ENCODE results near the gene S100A3. TPM values are rescaled to one million over a fixed set of nuclear protein-coding genes. Genes with fewer than 3 reads are reported as not detected.
A peak's percentile ranks its signal among the peaks of the same experiment; 100 is the strongest.
"Not testable (repeated sequence)": the region's sequence is repeated elsewhere in the genome, so short reads cannot be mapped to it uniquely, and the experiment has no call there.

S100A3 gene
- total RNA-seq, 4 donors from 2014 or later, result 1.1 to 2.7 TPM; not detected in 2

DNA sequence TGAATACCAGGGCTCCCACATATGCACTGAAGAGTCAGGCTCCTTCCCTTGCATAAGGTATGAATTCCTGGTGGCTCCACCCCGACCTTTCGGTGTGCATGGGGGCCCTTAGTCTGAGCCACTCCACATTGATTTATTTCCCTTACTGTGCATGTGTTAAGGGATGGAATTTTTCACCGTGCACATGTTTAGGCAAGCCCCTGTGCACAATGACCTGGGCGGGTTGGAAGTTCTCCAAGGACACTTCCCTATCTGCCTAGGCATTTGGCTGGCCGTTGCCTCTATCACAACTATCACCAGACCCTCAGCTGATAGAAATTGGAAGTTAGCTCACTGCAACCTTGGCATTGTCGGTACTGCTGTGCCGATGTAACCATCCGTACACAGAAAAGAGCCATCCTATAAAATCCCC is 22.9 kb downstream of the S100A3 start:
- H3K9me3 ChIP-seq, result no peaks in the 10 kb centered on the region
- H3K27me3 ChIP-seq, result no peaks in the 10 kb centered on the region
- peaks cover 0 to 27% (median 0%) of the 10 kb centered on the region in 4 donors for H3K4me1 ChIP-seq
- H3K4me3 ChIP-seq, result no peak overlapping the region
- no peak for TF ChIP-seq POLR2A (IDR thresholded peaks at IDR 0.05)
- TF ChIP-seq EP300 (IDR thresholded peaks at IDR 0.05), result no peak
- TF ChIP-seq, protein P1, sequence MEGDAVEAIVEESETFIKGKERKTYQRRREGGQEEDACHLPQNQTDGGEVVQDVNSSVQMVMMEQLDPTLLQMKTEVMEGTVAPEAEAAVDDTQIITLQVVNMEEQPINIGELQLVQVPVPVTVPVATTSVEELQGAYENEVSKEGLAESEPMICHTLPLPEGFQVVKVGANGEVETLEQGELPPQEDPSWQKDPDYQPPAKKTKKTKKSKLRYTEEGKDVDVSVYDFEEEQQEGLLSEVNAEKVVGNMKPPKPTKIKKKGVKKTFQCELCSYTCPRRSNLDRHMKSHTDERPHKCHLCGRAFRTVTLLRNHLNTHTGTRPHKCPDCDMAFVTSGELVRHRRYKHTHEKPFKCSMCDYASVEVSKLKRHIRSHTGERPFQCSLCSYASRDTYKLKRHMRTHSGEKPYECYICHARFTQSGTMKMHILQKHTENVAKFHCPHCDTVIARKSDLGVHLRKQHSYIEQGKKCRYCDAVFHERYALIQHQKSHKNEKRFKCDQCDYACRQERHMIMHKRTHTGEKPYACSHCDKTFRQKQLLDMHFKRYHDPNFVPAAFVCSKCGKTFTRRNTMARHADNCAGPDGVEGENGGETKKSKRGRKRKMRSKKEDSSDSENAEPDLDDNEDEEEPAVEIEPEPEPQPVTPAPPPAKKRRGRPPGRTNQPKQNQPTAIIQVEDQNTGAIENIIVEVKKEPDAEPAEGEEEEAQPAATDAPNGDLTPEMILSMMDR (IDR thresholded peaks at IDR 0.05), result no peak
- DNase-seq (ENCODE audit: low spot score in 2 of 2), result no peak
- peaks cover 0 to 11% (median 0%) of the 10 kb centered on the region in 3 donors for H3K36me3 ChIP-seq
- WGBS, 2 donors, result 55 to 59% methylated on average over 8 of the region's 8 CpGs
- no peak overlapping the region for H3K27ac ChIP-seq

DNA sequence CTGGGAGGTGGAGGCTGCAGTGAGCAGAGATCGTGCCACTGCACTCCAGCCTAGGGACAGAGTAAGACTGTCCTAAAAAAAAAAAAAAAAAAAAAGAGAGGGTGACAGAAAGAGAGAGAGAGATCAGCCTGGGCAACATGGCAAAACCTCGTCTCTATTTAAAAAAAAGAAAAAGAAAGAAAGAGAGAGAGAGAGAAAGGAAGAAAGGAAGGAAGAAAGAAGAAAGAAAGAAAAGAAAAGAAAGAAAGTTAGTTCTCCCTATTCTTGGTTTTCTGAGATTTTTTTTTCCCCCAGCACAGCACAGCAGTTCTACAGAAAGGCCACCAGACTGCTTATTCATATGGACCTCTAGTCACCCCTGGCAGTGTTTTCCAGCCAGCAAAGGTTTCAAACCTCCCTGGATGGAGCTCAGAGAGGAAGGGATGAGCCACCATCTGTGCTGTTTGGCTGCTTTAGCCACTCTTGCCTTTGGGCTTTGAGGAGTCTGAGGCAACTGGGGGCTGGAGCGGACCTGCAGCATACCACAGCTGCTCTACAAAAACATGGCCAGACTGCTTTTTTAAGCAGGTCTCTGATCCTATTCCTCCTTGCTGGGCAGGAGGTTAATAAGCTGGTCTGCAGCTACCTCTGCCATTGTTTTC is 23.9 kb downstream of the S100A3 start:
- 43 to 55% methylated on average over 3 of the region's 3 CpGs for WGBS, 2 donors
- Histone ChIP-seq H3K4me3 (no peak overlapping the region), H3K27ac (peak overlapping the region in 1 of 4 donors; percentile 56), H3K27me3 (no peaks in the 10 kb centered on the region), H3K4me1 (peaks cover 0 to 18% (median 0%) of the 10 kb centered on the region in 4 donors), H3K9me3 (no peaks in the 10 kb centered on the region), H3K36me3 (peaks cover 0 to 11% (median 0%) of the 10 kb centered on the region in 3 donors)
- DNase-seq (ENCODE audit: low spot score in 2 of 2), result no peak
- TF ChIP-seq POLR2A (IDR thresholded peaks at IDR 0.05) (no peak), EP300 (IDR thresholded peaks at IDR 0.05) (no peak)
- TF ChIP-seq, protein P1 (IDR thresholded peaks at IDR 0.05), result no peak

DNA sequence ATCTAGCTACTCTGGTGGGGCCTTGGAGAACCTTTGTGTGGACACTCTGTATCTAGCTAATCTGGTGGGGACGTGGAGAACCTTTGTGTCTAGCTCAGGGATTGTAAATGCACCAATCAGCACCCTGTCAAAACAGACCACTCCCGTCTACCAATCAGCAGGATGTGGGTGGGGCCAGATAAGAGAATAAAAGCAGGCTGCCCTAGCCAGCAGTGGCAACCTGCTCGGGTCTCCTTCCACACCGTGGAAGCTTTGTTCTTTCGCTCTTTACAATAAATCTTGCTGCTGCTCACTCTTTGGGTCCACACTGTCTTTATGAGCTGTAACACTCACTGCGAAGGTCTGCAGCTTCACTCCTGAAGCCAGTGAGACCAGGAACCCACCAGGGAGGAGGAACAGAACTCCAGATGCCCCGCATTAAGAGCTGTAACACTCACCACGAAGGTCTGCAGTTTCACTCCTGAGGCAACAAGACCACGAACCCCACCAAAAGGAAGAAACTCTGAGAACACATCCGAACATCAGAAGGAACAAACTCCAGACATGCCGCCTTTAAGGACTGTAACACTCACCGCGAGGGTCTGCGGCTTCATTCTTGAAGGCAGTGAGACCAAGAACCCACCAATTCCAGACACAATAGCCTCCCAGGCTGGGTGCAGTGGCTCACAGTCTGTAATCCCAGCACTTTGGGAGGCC is 26.6 kb downstream of the S100A3 start:
- H3K36me3 ChIP-seq; DNase-seq (ENCODE audit: low spot score in 2 of 2); H3K27ac ChIP-seq; H3K9me3 ChIP-seq; H3K4me3 ChIP-seq; H3K27me3 ChIP-seq: not testable (repeated sequence)
- 82 to 85% methylated on average over 14 of the region's 14 CpGs for WGBS, 2 donors
- H3K4me1 ChIP-seq, result peaks cover 0 to 17% (median 0%) of the 10 kb centered on the region in 4 donors

DNA sequence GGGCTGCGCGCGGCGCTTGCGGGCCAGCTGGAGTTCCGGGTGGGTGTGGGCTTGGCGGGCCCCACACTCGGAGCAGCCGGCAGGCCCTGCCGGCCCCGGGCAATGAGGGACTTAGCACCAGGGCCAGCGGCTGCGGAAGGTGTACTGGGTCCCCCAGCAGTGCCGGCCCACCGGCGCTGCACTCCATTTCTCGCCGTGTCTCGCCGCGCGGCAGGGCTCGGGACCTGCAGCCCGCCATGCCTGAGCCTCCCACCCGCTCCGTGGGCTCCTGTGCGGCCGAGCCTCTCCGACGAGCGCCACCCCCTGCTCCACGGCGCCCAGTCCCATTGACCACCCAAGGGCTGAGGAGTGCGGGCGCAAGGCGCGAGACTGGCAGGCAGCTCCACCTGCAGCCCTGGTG is 27.2 kb downstream of the S100A3 start:
- DNase-seq (ENCODE audit: low spot score in 2 of 2); H3K4me3 ChIP-seq; H3K36me3 ChIP-seq; H3K9me3 ChIP-seq; H3K27me3 ChIP-seq; H3K27ac ChIP-seq: not testable (repeated sequence)
- H3K4me1 ChIP-seq, result peaks cover 0 to 17% (median 0%) of the 10 kb centered on the region in 4 donors
- WGBS, 2 donors, result 93 to 97% methylated on average over 17 to 37 of the region's 37 CpGs

DNA sequence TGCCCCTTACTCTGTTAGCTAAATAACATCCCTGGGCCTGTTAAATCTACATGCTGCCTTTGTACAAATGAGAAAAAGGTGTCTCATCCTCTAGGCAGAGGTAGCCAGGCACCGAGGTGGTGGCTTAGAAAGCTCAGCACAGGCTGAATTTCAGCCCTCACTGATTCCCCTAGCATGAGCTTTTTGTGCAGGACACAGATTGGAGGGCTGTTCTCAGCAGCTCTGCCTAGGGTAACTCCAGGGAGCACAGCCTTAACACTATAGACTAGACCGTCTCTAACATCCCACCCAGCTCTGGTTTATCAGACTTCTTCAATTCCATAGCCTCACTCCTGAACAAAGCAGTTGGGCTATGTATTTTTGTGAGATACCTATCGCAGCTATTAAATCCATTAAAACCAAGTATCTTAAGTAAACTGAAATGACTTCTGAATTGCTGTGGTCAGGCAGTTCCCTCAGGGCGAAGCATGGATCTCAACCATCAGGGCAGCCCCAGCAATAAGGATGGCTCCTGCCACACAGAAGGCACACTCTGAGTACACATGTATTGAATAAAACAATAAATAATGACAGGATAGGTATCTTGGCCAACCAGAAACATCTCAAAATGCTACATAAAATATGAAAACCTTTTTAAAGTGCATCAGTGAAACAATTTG is 28.1 kb downstream of the S100A3 start:
- H3K4me3 ChIP-seq, result no peak overlapping the region
- WGBS, 2 donors, result 81 to 86% methylated on average over 4 of the region's 4 CpGs
- peak overlapping the region in 1 of 4 donors; percentile 45 for H3K27ac ChIP-seq

DNA sequence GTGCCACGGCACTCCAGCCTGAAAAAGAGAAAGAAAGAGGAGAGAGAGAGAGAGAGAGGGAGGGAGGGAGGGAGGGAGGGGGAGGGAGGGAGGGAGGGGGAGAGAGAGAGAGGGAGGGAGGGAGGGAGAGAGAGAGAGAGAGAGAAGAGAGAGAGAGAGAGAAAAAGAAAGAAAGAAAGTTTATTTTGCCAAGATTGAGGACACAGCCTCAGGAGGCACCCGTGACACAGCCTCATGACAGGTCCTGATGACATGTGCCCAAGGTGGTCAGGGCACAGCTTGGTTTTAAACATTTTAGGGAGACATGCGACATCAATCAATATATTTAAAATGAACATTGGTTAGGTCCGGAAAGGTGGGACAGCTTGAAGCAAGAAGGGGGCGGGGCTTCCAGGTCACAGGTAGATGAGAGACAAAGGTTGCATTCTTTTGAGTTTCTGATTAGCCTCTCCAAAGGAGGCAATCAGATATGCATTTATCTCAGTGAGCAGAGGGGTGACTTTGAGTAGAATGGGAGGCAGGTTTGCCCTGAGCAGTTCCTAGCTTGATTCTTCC is 28.8 kb downstream of the S100A3 start:
- H3K27me3 ChIP-seq; H3K9me3 ChIP-seq; H3K4me3 ChIP-seq; DNase-seq (ENCODE audit: low spot score in 2 of 2); H3K36me3 ChIP-seq; H3K4me1 ChIP-seq: not testable (repeated sequence)
- H3K27ac ChIP-seq, result peak overlapping the region in 1 of 4 donors; percentile 45
- 79 to 81% methylated on average over 5 of the region's 5 CpGs for WGBS, 2 donors

More for the DNA sequence above, 28.1 kb downstream of the S100A3 start:
- no peaks in the 10 kb centered on the region for H3K9me3 ChIP-seq
- no peak for TF ChIP-seq POLR2A (IDR thresholded peaks at IDR 0.05)
- TF ChIP-seq EP300 (IDR thresholded peaks at IDR 0.05), result no peak
- TF ChIP-seq, protein P1 (IDR thresholded peaks at IDR 0.05), result no peak
- no peaks in the 10 kb centered on the region for H3K27me3 ChIP-seq
- no peak for DNase-seq (ENCODE audit: low spot score in 2 of 2)
- H3K36me3 ChIP-seq, result peaks cover 0 to 4% (median 0%) of the 10 kb centered on the region in 3 donors
- H3K4me1 ChIP-seq, result peaks cover 0 to 10% (median 0%) of the 10 kb centered on the region in 4 donors

Data from tibial nerve (tissue), 4 donors.